ENCODE results near the gene RSBN1.
A peak's percentile ranks its signal among the peaks of the same experiment; 100 is the strongest.

RSBN1 gene

GRCh38 chr1:113812661-113813135 is 422 bp upstream of the RSBN1 start:
- no peak for DNase-seq (ENCODE audit: low read depth in 3 of 3)

- peak in 1 of 3 donors; percentile 16 for DNase-seq (ENCODE audit: low read depth in 3 of 3)
These were observed 954 bp downstream of the RSBN1 start for GRCh38 chr1:113811156-113811887.

- no peak for DNase-seq (ENCODE audit: low read depth in 3 of 3)
These were observed 2.3 kb downstream of the RSBN1 start for GRCh38 chr1:113809670-113810602.

GRCh38 chr1:113808450-113809195 is 3.7 kb downstream of the RSBN1 start:
- no peak for DNase-seq (ENCODE audit: low read depth in 3 of 3)

GRCh38 chr1:113805639-113806038 is 6.6 kb downstream of the RSBN1 start:
- no peak for DNase-seq (ENCODE audit: low read depth in 3 of 3)

GRCh38 chr1:113805256-113805531 is 7.1 kb downstream of the RSBN1 start:
- DNase-seq (ENCODE audit: low read depth in 3 of 3), result no peak

- DNase-seq (ENCODE audit: low read depth in 3 of 3), result no peak
These were observed 7.6 kb downstream of the RSBN1 start for GRCh38 chr1:113804421-113805255.

GRCh38 chr1:113802367-113803007 is 9.8 kb downstream of the RSBN1 start:
- DNase-seq (ENCODE audit: low read depth in 3 of 3), result no peak

- no peak for DNase-seq (ENCODE audit: low read depth in 3 of 3)
These were observed 11.8 kb downstream of the RSBN1 start for GRCh38 chr1:113800487-113800886.

- DNase-seq (ENCODE audit: low read depth in 3 of 3), result no peak
These were observed 14.8 kb downstream of the RSBN1 start for GRCh38 chr1:113797472-113797871.

- DNase-seq (ENCODE audit: low read depth in 3 of 3), result no peak
These were observed 18.1 kb downstream of the RSBN1 start for GRCh38 chr1:113793878-113794834.

GRCh38 chr1:113792986-113793385 is 19.3 kb downstream of the RSBN1 start:
- DNase-seq (ENCODE audit: low read depth in 3 of 3), result no peak

GRCh38 chr1:113792471-113792870 is 19.8 kb downstream of the RSBN1 start:
- DNase-seq (ENCODE audit: low read depth in 3 of 3), result no peak

GRCh38 chr1:113788802-113789201 is 23.5 kb downstream of the RSBN1 start:
- no peak for DNase-seq (ENCODE audit: low read depth in 3 of 3)

GRCh38 chr1:113787663-113788062 is 24.6 kb downstream of the RSBN1 start:
- no peak for DNase-seq (ENCODE audit: low read depth in 3 of 3)

GRCh38 chr1:113786069-113786468 is 26.2 kb downstream of the RSBN1 start:
- DNase-seq (ENCODE audit: low read depth in 3 of 3), result no peak

- DNase-seq (ENCODE audit: low read depth in 3 of 3), result no peak
These were observed 28.0 kb downstream of the RSBN1 start for GRCh38 chr1:113784104-113784779.

- peak in 2 of 3 donors; percentile 2 to 19 for DNase-seq (ENCODE audit: low read depth in 3 of 3)
These were observed 28.8 kb downstream of the RSBN1 start for GRCh38 chr1:113783254-113784103.

Measured in stimulated activated CD4-positive, alpha-beta T cell treated with anti-CD3 and anti-CD28 coated beads, TNF-alpha, amount 100 ng/mL, for 48 hours (primary cell).